DOHH2 (cell line): Measurements from ENCODE around the gene HRH1.

Experiments used
- EZH2phosphoT487 ChIP-seq: fragments of 200-600 bp; sonication (generic); IDR thresholded peaks from 2 replicates; pipeline ENCODE4 v1.6.1; 2017; ENCODE audit warnings: borderline replicate concordance, mild to moderate bottlenecking, antibody characterized with exemption, low read length, moderate library complexity, mixed read lengths
- TF ChIP-seq, protein P1 (sequence below): fragments of 200-600 bp; sonication (generic); IDR thresholded peaks from one replicate; pipeline ENCODE4 v1.5.1; 2014; ENCODE audit warnings: antibody characterized with exemption, mild to moderate bottlenecking, low read depth, low read length; ENCODE audit not compliant: poor library complexity, severe bottlenecking

DNA sequence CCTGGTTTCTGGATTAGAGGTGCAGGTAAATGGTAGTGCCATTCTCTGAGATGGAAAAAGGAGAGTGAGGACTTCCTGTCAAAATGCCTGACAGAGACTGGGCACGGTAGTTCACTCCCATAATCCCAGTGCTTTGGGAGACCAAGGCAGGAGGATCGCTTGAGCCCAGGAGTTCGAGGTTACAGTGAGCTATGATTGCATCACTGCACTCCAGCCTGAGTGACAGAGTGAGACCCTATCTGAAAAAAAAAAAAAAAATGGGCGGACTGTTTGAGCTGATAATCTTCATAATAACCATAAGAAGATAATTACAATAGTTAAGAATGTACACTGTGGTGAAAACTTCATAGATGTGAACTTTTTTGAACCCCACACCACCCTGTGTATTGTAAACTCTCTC, 44.2 kb downstream of the HRH1 start:
- TF ChIP-seq, protein P1, sequence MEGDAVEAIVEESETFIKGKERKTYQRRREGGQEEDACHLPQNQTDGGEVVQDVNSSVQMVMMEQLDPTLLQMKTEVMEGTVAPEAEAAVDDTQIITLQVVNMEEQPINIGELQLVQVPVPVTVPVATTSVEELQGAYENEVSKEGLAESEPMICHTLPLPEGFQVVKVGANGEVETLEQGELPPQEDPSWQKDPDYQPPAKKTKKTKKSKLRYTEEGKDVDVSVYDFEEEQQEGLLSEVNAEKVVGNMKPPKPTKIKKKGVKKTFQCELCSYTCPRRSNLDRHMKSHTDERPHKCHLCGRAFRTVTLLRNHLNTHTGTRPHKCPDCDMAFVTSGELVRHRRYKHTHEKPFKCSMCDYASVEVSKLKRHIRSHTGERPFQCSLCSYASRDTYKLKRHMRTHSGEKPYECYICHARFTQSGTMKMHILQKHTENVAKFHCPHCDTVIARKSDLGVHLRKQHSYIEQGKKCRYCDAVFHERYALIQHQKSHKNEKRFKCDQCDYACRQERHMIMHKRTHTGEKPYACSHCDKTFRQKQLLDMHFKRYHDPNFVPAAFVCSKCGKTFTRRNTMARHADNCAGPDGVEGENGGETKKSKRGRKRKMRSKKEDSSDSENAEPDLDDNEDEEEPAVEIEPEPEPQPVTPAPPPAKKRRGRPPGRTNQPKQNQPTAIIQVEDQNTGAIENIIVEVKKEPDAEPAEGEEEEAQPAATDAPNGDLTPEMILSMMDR: no peak
- no peak for TF ChIP-seq EZH2phosphoT487
